ENCODE measurements around the gene LATS2.

LATS2 gene

DNA sequence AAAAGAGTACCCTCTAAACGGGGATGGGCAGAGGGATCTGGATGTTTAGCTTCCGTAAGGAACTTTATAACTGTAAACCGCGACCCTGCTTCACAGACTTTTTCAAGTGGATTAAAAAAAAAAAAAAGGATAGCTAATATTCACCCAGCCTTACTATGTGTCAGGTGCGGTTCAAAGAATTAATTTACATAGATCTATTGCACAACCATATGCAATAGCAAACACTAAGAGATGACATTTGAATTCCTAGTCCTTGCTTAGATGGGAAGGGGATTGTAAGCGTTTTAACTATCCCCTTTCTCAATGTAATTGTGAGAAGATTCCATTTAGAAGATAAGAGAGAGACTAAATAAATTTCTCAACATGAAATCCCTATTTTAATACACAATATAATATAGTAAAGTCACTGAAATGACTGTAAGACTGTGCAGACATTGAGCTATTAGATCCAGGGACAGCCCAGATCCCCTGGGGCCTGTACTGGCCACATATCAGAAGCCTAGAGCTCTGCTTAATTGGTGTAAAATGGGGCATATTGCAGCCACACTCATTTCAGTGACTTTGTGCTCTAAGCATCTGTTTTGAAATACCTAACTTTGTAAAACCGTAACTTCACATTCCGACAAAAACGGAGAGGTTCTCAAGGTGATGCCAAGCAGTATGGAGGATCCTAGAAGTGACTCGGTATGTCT lies 13.6 kb downstream of the LATS2 start:
- no peak for DNase-seq (ENCODE audit: low spot score)

DNA sequence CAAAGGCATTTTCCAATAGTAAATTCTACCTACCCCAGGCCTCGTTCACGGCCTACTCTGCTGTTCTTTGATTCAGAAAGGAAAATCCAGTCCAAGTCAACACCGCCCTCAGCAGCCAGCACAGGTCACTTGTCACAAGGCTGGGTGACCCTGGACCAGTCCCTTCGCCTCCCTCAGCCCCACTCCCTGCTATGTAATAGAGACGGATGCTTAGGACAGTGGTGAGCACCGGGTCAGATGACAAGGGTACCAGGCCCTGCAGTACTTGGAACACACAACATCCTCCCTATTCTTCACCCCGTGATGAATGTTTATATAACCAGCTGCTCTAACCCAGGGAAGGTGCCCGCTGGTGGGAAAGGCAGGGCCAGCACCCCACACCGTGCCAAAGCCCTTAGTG lies 14.3 kb downstream of the LATS2 start:
- no peak for DNase-seq (ENCODE audit: low spot score)

GRCh38 chr13:21046203-21046602 lies 15.2 kb downstream of the LATS2 start:
- no peak for DNase-seq (ENCODE audit: low spot score)

DNA sequence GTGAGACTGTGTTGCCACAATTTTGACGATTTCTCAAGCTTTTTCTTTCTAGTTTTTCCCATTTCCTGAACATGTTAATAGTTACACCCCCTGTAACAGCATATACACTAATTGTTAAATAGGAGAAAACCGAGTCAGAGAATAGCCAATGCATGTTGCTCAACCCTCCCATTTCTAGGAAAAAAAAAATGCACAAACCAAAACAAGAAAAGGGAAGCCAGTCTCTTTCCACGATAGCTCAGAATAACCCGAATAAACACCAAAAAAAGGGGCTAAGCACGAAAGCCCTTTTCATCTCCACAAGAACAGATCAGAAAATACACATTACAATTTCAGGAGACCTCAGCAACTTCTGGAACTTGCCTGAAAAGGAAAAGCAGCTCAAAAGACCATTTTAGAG lies 16.3 kb downstream of the LATS2 start:
- DNase-seq (ENCODE audit: low spot score) = no peak

DNA sequence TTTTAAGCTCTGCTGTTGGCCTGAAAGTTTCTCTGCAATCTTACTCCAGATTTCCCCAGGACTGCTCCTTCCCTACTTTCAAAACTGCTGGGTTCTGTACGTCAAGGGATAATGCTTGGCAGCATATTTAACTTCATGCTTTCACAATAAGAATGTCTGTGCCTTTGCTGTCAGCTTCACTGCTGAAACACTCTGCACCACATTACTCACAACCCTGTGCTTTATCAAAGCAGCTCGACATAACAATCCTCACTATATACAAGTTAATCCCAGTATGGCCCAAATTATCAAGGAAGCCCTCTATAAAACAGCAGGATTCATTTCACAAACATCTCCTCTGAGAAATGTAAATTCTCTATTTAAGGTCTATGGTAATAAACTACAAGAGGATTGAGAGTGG lies 17.5 kb downstream of the LATS2 start:
- peak; percentile 72 for DNase-seq (ENCODE audit: low spot score)

- DNase-seq (ENCODE audit: low spot score) = no peak
These were observed 21.1 kb downstream of the LATS2 start for GRCh38 chr13:21040120-21040826.

- DNase-seq (ENCODE audit: low spot score) = no peak
These were observed 22.1 kb downstream of the LATS2 start for GRCh38 chr13:21039097-21039800.

DNA sequence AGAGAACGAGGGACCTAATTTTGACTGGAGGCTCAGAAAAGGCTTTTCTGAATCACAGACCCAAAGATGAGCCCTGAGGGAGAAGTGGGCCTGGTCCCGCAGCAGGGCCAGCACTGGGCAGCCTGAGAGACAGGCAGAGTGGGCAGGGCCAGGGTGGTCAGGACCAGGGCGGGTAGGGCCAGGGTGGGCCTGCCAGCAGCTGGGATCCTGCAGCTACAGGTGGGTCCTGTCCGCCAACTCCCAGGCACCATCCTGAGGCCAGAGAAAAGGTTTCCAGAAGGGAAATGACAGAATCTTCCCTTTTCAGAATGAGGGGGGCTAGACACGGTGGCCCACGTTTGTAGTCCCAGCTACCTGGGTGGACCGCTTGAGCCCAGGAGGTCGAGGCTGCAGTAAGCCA lies 23.7 kb downstream of the LATS2 start:
- DNase-seq (ENCODE audit: low spot score) = no peak

DNA sequence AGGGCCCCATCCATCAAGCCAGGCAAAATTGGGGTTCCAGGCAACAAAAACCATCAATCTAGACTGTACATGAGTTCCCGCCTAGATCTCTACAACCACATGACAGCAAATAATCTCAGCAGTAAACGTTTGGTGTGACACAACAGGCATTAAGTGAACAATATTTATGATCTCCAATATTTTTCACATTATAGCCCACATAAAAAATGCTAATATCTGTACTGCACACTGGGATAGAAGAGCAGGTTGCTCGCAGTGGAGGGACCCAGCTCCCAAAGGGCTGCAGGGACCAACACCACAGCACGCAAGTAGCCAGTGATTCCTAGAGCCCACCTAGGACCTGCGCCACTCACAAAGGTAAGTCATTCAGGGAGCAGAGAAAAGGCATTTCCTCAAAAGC lies 25.9 kb downstream of the LATS2 start:
- no peak for DNase-seq (ENCODE audit: low spot score)

- no peak for DNase-seq (ENCODE audit: low spot score)
These were observed 26.7 kb downstream of the LATS2 start for GRCh38 chr13:21034603-21035191.

GRCh38 chr13:21033856-21034602 lies 27.4 kb downstream of the LATS2 start:
- peak; percentile 62 for DNase-seq (ENCODE audit: low spot score)

- peak; percentile 57 for DNase-seq (ENCODE audit: low spot score)
These were observed 28.1 kb downstream of the LATS2 start for GRCh38 chr13:21033212-21033840.

- no peak for DNase-seq (ENCODE audit: low spot score)
These were observed 28.7 kb downstream of the LATS2 start for GRCh38 chr13:21032656-21033055.

DNA sequence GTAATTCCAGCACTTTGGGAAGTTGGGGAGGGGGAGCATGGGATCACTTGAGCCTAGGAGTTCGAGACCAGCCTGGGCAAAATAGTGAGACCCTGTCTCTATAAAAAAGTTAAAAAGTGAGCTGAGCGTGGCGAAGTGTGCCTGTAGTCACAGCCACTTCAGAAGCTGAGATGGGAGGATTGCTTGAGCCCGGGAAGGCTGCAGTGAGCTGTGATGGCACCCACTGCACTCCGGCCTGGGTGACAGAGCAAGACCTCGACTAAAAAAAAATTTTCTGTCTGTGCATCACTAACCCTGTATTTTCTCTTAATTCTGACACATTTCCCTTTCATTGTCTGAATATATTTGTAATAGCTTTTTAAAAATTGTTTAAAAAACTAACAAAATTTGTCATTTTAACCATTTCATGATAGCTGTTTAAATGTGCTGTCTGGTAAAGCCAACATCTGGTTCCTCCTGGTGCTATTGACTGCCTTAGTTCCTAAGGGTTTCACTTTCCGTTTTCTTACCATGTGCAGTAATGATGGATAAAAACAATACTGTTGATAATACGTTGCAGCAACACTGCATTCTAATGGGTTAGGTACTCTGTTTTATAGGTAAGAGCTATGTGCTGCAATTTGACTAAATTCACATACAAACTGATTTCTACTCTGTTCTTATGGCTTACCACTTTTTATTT lies 29.7 kb downstream of the LATS2 start:
- no peak for DNase-seq (ENCODE audit: low spot score)

DNA sequence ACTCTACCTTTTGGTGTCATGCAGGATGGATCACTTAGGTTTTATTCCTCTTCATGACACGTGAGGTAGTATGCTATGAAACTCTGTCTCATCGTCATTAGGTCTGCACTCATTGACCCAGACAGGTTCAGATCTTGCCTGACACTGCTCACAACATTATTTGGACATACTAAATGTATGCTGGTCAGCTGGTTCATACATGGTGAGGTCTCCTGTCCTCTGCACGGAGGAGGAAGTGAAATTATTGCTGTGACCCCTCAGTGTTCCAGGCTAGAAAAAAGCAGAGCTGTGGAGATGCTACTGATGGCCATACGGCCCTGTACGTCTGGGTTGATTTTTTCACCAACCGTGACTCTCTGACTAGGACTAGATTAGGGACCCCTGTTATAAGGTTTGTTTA lies 35.8 kb downstream of the LATS2 start:
- DNase-seq (ENCODE audit: low spot score) = no peak

DNA sequence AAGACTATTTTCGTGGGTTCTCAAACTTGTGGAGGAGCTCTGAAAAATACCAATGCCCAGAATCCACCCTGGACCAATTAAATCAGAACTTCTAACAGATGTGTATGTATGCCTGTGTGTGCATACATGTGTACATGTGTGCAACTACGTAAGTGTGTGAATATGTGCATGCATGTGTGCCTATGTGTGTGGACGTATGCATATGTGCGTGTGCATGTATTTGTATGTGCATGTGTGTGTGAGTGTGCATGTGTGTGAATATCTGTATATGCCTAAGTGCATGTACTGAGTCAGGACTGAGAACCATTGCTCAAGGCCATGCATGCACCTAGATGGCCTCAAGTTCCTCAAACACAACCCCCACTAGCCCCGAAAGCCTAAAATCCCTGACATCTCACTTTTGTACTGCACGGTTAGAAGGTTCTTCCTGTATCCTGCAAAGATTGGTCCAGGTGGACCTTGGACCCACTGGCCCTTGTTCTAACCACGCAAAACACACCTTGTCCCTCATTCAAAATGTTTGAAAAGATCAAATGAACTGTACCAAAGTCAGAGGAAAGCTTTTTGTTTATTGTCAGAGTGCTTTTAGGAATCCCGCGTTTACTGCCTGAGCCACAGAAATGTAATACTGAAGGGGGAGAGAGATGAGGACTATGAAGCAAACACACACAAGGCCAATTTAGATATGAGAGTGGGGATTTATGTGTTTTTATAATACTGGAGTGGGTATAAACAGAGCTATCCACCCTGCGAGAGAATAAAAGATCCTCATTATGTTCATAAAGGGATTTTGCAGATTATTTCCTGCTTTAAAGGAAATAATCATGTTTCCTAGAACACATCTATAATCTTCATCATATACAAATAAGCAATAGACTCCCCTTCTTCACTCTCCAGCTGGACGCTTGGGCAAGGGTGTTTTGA lies 39.1 kb downstream of the LATS2 start:
- no peak for DNase-seq (ENCODE audit: low spot score)

- DNase-seq (ENCODE audit: low spot score) = no peak
These were observed 40.8 kb downstream of the LATS2 start for GRCh38 chr13:21020581-21020980.

DNA sequence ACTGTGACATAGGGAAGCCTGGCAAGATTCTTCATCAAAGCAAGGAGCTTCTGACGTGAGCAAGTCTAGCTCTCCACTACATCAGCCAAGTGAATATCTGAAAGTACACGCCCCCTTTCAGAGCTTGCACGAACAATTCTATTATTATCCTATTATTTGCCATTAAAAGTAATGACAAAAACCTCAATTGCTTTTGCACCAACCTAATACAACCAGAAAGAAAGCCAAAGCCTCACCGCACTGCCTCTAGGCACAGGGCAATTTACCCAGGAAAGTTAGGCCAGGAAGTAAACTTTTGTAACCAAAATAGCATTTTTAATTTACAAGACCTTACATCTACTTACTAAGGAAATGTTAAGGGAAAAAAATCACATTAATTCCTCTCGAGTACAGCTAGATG lies 41.2 kb downstream of the LATS2 start:
- DNase-seq (ENCODE audit: low spot score) = no peak

DNA sequence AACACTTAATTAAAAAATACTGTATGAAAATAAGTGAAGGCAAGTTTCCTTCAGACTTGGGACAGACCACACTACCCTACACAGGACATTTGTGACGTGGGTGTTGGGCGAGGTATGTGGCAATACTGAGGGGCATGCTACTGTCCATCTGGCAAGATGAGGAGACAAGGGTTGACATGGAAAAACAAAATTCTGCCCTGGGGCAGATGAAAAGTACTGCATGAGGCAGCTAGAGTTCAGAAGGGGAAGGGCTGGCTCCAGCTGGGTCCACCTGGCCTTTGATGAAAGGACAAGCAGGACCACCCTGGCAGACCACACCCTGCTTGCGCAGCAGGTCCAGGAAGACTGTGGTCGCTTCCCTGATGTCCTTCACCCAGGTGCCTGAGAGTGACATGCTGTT lies 43.2 kb downstream of the LATS2 start:
- no peak for DNase-seq (ENCODE audit: low spot score)

GRCh38 chr13:21016487-21016886 lies 44.9 kb downstream of the LATS2 start:
- no peak for DNase-seq (ENCODE audit: low spot score)

Data from AG08395 (cell line).